ENCODE results near the gene WBP1. TPM values are rescaled to one million over a fixed set of nuclear protein-coding genes. Genes with fewer than 3 reads are reported as not detected.

Gene WBP1
- total RNA-seq, 1 donor from 2014 or later, result 96.9 TPM

- H3K36me3 ChIP-seq (ENCODE audit: control insufficient read depth, insufficient read depth, low read length), result no peaks in the 10 kb centered on the region
- peaks cover 34% of the 10 kb centered on the region for H3K27me3 ChIP-seq (ENCODE audit: control insufficient read depth, insufficient read depth, low read length)
- TF ChIP-seq CTCF (IDR thresholded peaks at IDR 0.05; ENCODE audit: insufficient read depth, low read length, poor library complexity, severe bottlenecking), result no peak
- H3K4me3 ChIP-seq (ENCODE audit: low read depth, low read length), result peak overlapping the region; percentile 47
- DNase-seq (ENCODE audit: low read depth), result no peak
Measured at GRCh38 chr2:74503506-74504475, 45.6 kb downstream of the WBP1 start.

GRCh38 chr2:74504591-74504990 is 46.4 kb downstream of the WBP1 start:
- no peak overlapping the region for H3K4me3 ChIP-seq (ENCODE audit: low read depth, low read length)
- H3K36me3 ChIP-seq (ENCODE audit: control insufficient read depth, insufficient read depth, low read length), result no peaks in the 10 kb centered on the region
- no peak for TF ChIP-seq CTCF (IDR thresholded peaks at IDR 0.05; ENCODE audit: insufficient read depth, low read length, poor library complexity, severe bottlenecking)
- DNase-seq (ENCODE audit: low read depth), result no peak
- H3K27me3 ChIP-seq (ENCODE audit: control insufficient read depth, insufficient read depth, low read length), result peaks cover 26% of the 10 kb centered on the region

- no peak for TF ChIP-seq CTCF (IDR thresholded peaks at IDR 0.05; ENCODE audit: insufficient read depth, low read length, poor library complexity, severe bottlenecking)
- Histone ChIP-seq H3K27me3 (ENCODE audit: control insufficient read depth, insufficient read depth, low read length) (peaks cover 17% of the 10 kb centered on the region), H3K36me3 (ENCODE audit: control insufficient read depth, insufficient read depth, low read length) (no peaks in the 10 kb centered on the region), H3K4me3 (ENCODE audit: low read depth, low read length) (no peak overlapping the region)
- DNase-seq (ENCODE audit: low read depth), result no peak
Measured at GRCh38 chr2:74505448-74506246, 47.4 kb downstream of the WBP1 start.

GRCh38 chr2:74507145-74507925 is 49.1 kb downstream of the WBP1 start, which contains the start of gene PCGF1:
PCGF1 (minus strand) TSS chr2:74507695; CDS start chr2:74507668, 27 bp downstream.
- Histone ChIP-seq H3K36me3 (ENCODE audit: control insufficient read depth, insufficient read depth, low read length) (no peaks in the 10 kb centered on the region), H3K27me3 (ENCODE audit: control insufficient read depth, insufficient read depth, low read length) (peaks cover 19% of the 10 kb centered on the region), H3K4me3 (ENCODE audit: low read depth, low read length) (peak within 1 kb of the TSS; percentile 89)
- peak; percentile 43 for TF ChIP-seq CTCF (IDR thresholded peaks at IDR 0.05; ENCODE audit: insufficient read depth, low read length, poor library complexity, severe bottlenecking)
- peak; percentile 91 for DNase-seq (ENCODE audit: low read depth)

- TF ChIP-seq CTCF (IDR thresholded peaks at IDR 0.05; ENCODE audit: insufficient read depth, low read length, poor library complexity, severe bottlenecking), result no peak
- no peak for DNase-seq (ENCODE audit: low read depth)
- H3K36me3 ChIP-seq (ENCODE audit: control insufficient read depth, insufficient read depth, low read length), result no peaks in the 10 kb centered on the region
- peaks cover 22% of the 10 kb centered on the region for H3K27me3 ChIP-seq (ENCODE audit: control insufficient read depth, insufficient read depth, low read length)
- peak overlapping the region; percentile 89 for H3K4me3 ChIP-seq (ENCODE audit: low read depth, low read length)
Measured at GRCh38 chr2:74507926-74508520, 49.8 kb downstream of the WBP1 start.
